Ishikawa (cell line): ENCODE measurements around the gene CNTNAP2.

Source experiments
- CEBPB ChIP-seq: IDR thresholded peaks from 2 replicates; pipeline ENCODE4 v1.6.1; 2012
- CREB1 ChIP-seq: IDR thresholded peaks from 2 replicates; pipeline ENCODE4 v1.6.1; 2012; ENCODE audit warnings: low read depth
- EGR1 ChIP-seq: IDR thresholded peaks from 2 replicates; pipeline ENCODE4 v1.6.1; 2012
- EP300 ChIP-seq: IDR thresholded peaks from 2 replicates; pipeline ENCODE4 v1.6.1; 2012; ENCODE audit warnings: borderline replicate concordance
- FOXM1 ChIP-seq: IDR thresholded peaks from 2 replicates; pipeline ENCODE4 v1.6.1; 2012; ENCODE audit warnings: low read depth, borderline replicate concordance
- RAD21 ChIP-seq: IDR thresholded peaks from 2 replicates; pipeline ENCODE4 v1.6.1; 2012; ENCODE audit warnings: low read depth
- TAF1 ChIP-seq: IDR thresholded peaks from 2 replicates; pipeline ENCODE4 v1.6.1; 2012; ENCODE audit warnings: low read depth, mild to moderate bottlenecking
- TCF12 ChIP-seq: IDR thresholded peaks from 2 replicates; pipeline ENCODE4 v1.6.1; 2012; ENCODE audit warnings: low read depth
- TEAD4 ChIP-seq: IDR thresholded peaks from 2 replicates; pipeline ENCODE4 v1.6.1; 2012
- YY1 ChIP-seq: IDR thresholded peaks from 2 replicates; pipeline ENCODE4 v1.6.1; 2012; ENCODE audit warnings: low read depth
- ZBTB7A ChIP-seq: IDR thresholded peaks from 2 replicates; pipeline ENCODE4 v1.6.1; 2012; ENCODE audit warnings: low read depth
- TF ChIP-seq, protein P1 (sequence below): IDR thresholded peaks from 2 replicates; pipeline ENCODE4 v1.6.1; 2012; ENCODE audit warnings: low read depth, mild to moderate bottlenecking
- TF ChIP-seq, protein P2 (sequence below): IDR thresholded peaks from 2 replicates; pipeline ENCODE4 v1.6.1; 2012
- TF ChIP-seq, protein P3 (sequence below): IDR thresholded peaks from 2 replicates; pipeline ENCODE4 v1.6.1; 2012

GRCh38 chr7:148214101-148214500 lies 2097.5 kb downstream of the CNTNAP2 start:
- no peak for TF ChIP-seq EP300
- TF ChIP-seq, protein P1, sequence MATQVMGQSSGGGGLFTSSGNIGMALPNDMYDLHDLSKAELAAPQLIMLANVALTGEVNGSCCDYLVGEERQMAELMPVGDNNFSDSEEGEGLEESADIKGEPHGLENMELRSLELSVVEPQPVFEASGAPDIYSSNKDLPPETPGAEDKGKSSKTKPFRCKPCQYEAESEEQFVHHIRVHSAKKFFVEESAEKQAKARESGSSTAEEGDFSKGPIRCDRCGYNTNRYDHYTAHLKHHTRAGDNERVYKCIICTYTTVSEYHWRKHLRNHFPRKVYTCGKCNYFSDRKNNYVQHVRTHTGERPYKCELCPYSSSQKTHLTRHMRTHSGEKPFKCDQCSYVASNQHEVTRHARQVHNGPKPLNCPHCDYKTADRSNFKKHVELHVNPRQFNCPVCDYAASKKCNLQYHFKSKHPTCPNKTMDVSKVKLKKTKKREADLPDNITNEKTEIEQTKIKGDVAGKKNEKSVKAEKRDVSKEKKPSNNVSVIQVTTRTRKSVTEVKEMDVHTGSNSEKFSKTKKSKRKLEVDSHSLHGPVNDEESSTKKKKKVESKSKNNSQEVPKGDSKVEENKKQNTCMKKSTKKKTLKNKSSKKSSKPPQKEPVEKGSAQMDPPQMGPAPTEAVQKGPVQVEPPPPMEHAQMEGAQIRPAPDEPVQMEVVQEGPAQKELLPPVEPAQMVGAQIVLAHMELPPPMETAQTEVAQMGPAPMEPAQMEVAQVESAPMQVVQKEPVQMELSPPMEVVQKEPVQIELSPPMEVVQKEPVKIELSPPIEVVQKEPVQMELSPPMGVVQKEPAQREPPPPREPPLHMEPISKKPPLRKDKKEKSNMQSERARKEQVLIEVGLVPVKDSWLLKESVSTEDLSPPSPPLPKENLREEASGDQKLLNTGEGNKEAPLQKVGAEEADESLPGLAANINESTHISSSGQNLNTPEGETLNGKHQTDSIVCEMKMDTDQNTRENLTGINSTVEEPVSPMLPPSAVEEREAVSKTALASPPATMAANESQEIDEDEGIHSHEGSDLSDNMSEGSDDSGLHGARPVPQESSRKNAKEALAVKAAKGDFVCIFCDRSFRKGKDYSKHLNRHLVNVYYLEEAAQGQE, result no peak
- no peak for TF ChIP-seq EGR1
- no peak for TF ChIP-seq TAF1
- TF ChIP-seq, protein P2, sequence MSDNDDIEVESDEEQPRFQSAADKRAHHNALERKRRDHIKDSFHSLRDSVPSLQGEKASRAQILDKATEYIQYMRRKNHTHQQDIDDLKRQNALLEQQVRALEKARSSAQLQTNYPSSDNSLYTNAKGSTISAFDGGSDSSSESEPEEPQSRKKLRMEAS, result no peak
- TF ChIP-seq ZBTB7A, result no peak
- TF ChIP-seq RAD21, result no peak
- no peak for TF ChIP-seq TCF12
- TF ChIP-seq CREB1, result no peak
- TF ChIP-seq, protein P3, sequence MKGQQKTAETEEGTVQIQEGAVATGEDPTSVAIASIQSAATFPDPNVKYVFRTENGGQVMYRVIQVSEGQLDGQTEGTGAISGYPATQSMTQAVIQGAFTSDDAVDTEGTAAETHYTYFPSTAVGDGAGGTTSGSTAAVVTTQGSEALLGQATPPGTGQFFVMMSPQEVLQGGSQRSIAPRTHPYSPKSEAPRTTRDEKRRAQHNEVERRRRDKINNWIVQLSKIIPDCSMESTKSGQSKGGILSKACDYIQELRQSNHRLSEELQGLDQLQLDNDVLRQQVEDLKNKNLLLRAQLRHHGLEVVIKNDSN, result no peak
- no peak for TF ChIP-seq YY1
- TF ChIP-seq CEBPB, result no peak
- no peak for TF ChIP-seq FOXM1
- no peak for TF ChIP-seq TEAD4
